ENCODE measurements around the gene RPA3.

GRCh38 chr7:7713730-7714129 is 4.7 kb downstream of the RPA3 start:
- no peak for TF ChIP-seq EZH2phosphoT487 (IDR thresholded peaks at IDR 0.05; ENCODE audit: low read depth)
- TF ChIP-seq CTCF (IDR thresholded peaks at IDR 0.05; ENCODE audit: low read depth, low read length): no peak

All from OCI-LY3 (cell line).